Activated CD8-positive, alpha-beta memory T cell treated with anti-CD3 and anti-CD28 coated beads for 48 hours (primary cell): Measurements from ENCODE around the gene TSC22D2.

ENCODE experiments used
- DNase-seq, 3 experiments: peaks; one replicate each; pipeline ENCODE4 v3.0.0-alpha.2; 2020; ENCODE audit warnings: low read depth in 2 of 3, low spot score in 2 of 3

The TSC22D2 gene

DNA sequence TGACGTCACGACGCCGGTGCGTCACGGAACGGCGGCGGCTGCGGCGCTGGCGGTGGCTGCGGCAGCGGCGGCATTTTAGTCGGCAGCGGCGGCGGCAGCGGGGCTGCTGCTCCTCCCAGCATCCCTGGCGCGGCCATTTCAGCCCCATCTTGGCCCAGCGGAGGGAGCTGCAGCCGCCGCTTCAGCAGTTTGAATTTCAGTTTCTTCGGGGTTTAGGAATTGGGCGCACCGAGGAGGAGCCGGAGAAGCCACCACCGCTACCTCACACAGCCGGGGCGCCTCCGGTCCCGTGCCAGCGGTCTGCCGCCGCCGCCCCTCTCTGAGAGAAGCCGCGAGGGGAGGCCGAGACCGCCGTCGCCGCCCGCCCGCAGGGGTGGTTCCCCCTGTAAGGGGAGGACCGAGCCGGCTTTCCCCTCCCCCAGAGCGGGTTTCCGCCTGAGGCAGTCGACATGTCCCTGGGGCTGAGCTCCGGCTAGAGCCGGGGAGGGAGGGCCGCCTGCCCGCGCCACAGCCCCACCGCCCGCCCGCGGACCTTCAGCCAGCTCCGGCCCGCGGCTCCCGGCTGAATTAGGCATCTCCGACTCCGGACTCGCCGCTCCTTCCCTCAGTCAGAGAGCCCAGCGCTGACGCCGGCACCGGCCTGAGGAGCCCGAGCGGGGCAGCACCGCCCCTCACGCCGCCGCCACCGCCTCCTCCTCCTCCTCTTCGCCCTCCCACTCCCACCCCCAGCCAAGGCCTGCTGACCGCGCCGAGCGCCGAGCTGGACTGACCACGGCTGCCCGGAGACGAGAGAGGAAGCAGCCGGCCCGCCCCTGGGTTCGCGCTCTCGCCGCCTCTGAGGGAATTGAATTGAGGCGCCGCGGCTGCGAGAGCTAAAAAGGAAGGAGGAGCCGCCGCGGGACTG lies at the start of gene TSC22D2:
Gene TSC22D2 (plus strand): TSS at position 78 of the 904 bp plus-strand sequence. CDS start 1,053 bp downstream, outside the sequence.
- peak; percentile 93 to 96 (median 95) for DNase-seq

DNA sequence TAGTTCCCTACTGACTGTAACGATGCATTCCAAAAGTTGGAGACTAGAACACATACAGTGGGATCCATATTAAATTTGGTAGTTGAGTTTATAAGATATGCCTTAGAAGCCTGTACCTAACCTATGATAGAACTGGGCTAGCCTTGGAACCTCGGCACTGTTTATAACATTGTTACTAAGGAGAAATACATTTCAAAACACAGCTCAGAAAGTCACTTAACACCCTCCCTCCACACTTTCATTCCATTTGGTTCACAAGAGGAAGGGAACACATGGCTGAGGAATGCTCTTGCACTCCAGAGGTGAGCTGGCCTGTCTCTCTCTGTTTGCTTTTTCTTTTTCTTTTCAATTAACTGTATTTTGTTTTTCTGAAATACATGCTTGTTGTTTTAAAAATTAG lies 48.7 kb upstream of the TSC22D2 start:
- no peak for DNase-seq

GRCh38 chr3:150360966-150361365 lies 47.1 kb upstream of the TSC22D2 start:
- no peak for DNase-seq

DNA sequence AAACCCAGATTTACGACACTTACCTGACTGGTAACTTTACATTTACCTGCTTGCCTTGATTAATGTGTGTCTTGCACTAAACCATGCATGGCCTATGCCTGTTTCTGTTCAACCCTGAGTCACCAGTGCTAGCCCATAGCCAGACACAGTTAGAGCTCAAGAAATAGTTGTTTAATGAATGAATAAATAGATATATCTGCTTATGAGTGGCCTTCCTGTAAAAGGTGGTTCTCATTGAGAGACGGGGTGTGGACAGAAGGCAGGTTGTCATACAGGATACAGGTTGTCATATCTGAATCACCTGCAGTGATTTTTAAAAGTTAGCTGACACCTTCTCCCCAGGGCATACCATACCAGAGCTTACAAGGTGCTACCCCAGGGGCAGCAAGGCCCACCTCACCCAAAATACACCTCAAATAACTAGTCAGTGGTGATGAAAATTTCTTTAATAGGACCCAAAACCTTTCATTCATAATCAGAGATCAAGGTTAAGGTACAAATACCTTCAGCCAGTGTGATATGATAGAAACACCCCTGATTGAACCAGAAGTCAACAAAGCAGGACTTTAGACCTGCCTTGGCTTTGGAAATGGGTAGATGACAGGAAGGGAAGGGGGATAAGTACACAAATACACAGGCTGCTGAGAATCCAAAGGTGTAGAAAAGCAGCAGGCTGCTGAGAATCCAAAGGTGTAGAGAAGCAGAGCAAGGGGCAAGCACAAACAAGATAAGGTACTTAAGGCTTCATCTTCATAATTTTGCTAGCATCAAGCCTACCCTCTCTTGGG lies 45.4 kb upstream of the TSC22D2 start:
- no peak for DNase-seq

DNA sequence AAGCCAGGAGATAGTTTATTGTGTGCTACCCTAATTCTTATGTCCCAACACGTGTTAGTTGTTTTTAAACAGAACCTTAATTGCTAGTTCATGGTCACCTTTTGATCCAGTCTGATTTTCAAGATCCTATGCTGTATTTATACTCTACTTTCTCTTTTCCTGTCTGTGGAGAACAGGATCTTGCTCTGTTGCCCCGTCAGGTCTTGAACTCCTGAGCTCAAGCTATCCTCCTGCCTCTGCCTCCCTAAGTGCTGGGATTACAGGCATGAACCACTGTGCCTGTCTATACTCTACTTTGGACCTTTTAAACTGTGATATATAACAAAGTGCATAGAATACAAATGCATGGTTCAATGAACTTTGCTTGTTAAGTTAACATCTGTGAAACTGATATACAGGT lies 44.7 kb upstream of the TSC22D2 start:
- DNase-seq = no peak

DNA sequence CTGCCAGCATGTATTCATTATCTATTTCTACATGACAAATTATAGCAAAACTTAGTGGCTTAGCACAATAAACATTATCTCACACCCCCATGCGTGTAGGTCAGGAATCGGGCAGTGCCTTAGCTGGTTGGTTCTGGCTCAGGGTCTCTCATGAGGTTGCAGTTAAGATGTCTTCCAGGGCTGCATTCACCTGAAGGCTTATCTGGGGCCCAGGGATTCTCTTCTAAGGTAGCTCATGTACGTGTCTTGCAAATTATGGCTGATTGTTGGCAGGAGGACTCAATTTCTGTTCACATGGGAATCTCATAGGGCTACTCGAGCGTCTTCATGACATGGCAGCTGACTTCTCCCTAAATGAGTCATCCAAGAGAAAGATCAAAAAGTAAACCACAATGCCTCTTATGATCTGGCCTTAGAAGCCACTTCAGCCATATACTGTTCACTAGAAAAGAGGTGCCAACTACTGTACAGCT lies 42.9 kb upstream of the TSC22D2 start:
- no peak for DNase-seq

GRCh38 chr3:150367757-150368156 lies 40.3 kb upstream of the TSC22D2 start:
- no peak for DNase-seq

DNA sequence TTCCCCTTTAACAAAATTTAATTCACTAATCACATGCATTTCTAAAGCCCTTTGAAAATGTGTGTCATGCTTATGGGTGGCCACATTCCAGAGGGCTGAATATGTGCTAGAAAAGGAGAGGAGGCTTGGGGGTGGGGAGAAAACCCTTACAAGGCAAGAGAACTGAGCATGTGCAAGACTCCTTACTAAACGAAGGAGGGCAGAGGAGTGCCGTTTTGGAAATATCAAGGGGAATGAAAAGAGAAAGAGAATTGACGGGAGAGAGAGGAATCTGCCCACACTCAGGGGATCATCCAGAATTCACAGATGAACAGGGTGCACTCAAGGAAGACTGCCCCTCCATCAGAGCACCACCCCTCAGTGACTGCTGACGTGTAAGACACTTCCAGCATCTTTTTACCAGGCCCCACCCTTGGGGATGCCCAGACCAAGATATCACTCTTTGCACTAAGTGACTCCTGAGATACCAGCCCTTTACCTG lies 37.9 kb upstream of the TSC22D2 start:
- DNase-seq = no peak

GRCh38 chr3:150370999-150371398 lies 37.1 kb upstream of the TSC22D2 start:
- no peak for DNase-seq

GRCh38 chr3:150371741-150372254 lies 36.3 kb upstream of the TSC22D2 start:
- no peak for DNase-seq

DNA sequence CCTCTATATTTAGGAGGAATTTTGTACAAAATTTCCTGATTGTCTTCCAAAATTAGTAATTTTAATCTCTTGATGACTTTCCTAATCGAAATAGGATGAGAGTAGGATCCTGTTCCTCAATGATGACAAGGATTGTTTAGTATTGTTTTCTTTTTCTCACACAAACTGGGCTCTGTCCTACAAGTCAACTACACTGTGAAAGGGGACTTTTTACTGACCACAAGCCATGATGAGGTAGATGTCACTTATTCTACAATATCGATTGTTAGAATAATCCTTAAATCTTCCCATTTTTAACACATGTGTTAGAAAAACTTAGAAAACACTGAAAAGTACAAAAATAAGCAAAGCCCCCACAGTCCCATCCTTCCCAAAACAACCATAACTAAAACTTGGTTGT lies 35.8 kb upstream of the TSC22D2 start:
- no peak for DNase-seq

DNA sequence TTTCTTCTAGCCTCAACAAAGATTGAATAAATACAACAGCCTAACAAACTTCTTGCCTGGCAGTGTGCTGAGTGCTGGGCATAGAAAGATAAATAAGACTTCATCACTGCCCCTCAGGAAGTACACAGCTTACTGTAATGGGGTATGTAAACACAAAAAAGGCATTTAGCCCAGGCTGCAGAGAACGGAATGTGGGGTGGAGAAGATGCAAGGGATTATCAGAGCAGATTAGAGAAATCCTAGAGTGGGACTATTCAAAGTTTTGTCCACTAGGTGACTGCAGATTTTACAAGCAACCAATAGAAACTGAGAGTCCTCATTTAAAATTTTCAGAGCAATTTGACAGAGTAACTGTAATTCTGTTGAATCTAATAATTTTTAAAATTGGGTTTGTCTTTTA lies 35.4 kb upstream of the TSC22D2 start:
- DNase-seq = no peak

- no peak for DNase-seq
These were observed 34.7 kb upstream of the TSC22D2 start for GRCh38 chr3:150373234-150373875.

GRCh38 chr3:150374975-150375374 lies 33.1 kb upstream of the TSC22D2 start:
- DNase-seq = no peak

DNA sequence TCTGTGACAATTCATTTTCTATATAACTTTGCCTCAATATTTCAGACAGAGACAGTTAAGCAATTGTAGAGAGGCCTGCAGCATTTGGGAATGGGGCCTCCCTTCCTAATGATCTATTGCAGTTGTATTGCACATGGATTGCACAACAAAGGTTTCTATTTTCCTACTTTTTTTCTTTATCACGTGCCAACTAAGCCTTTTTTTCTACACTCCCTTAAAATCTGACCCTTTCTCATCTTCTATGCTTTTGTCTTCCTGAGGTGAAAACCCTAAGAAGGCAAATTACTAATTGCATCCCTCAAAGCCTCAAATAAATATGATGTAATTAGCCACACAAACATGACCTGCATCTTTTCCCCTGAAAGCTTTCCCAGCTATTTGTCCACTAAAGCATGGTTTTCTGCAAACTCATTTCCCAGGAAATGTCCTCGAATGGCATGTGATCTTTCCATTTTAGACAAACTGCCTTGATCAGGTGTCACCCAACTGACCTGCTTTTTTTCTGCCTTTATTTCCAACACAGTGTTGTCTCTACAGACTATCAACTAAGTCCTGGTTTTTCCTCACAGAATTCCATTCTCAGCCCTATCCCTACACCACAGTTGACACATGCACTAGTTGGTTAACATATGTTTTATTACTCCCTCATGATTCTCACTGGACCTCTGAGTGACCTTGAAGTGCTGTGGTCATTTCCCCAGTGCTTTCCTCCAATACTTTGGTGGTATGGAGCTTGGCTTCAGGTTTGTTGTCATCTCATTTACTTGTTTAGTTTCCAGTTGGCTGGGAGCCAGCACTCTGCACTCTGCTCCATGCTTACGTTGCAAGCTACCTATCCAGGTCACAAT lies 31.9 kb upstream of the TSC22D2 start:
- no peak for DNase-seq

DNA sequence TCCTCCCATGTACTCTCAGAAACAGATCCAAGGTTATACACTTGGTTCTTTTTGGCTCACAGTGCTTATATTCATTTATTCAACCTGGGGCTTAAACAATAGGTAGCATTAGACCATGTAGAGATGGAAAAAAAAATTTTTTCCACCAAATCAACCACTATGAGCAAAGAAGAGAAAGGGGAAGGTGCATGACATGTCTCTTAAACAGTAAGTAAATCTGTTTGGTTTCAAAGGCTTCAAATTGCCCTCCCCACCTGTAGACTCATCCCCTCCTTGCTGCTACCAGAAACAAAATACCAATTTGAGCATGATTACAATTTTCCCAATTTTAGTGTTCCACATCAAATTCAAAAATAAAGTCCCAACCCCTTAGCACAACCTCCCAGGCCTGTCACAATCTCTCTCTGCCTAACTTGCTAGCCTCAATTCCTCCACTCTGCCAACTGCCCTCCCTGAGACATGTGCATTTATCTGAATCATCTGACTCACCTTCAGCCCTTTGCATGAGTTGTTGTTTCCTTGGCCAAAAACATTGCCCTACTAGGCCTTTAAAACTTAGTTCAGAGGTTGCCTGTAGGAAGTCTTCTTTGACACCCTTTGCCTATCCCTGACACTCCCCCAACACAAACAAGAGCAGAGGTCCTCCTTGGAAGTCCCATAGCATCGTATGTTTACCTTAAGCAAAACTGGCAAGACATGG lies 30.3 kb upstream of the TSC22D2 start:
- no peak for DNase-seq

GRCh38 chr3:150378301-150378748 lies 29.8 kb upstream of the TSC22D2 start:
- no peak for DNase-seq

DNA sequence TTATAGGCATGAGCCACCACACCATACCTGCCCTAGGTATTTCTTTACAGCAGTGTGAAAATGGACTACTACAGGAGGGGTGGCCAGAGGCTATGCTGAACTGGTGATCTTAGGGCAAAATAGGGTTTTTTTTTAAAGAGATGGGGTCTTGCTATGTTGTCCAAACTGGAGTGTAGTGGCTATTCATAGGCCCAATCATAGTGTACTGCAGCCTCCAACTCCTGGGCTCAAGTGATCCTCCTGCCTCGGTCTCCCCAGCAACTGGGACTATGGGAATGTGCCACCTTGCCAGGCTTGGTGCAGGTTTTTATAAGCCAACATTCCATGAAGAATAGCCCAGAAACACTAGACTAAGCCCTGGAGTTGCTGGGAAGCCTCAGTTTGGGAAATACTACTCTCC lies 28.6 kb upstream of the TSC22D2 start:
- no peak for DNase-seq
